ENCODE results near the gene HBP1.

- no peak for TF ChIP-seq POLR2A (IDR thresholded peaks at IDR 0.05)
- TF ChIP-seq CTCF (IDR thresholded peaks at IDR 0.05 in 8 of 11, conservative IDR thresholded peaks at IDR 0.05 in 3 of 11), result no peak
Measured at GRCh38 chr7:107236862-107237261, 68.1 kb downstream of the HBP1 start.

Measured in spleen (tissue), 7 donors.